B cell (primary cell): ENCODE data around the gene AP3S1. TPM values are rescaled to one million over a fixed set of nuclear protein-coding genes. Genes with fewer than 3 reads are reported as not detected.
"Not testable (repeated sequence)": the region's sequence is repeated elsewhere in the genome, so short reads cannot be mapped to it uniquely, and the experiment has no call there.

ENCODE experiments used
- ATAC-seq: fragments of 200-7000 bp; cut with Tn5 transposase; one replicate; pipeline ENCODE4 v1.10.0; 2021; ENCODE audit warnings: low read depth, mild to moderate bottlenecking, moderate number of reproducible peaks, moderate library complexity
- CTCF ChIA-PET: fragments of 350-600 bp; sonication (Branson Sonifier 250); formaldehyde crosslinking; loops from one replicate; lab custom pipeline; 2021; ENCODE audit warnings: antibody characterized with exemption, inconsistent platforms; lab: Charles Lee
- POLR2A ChIA-PET: fragments of 350-600 bp; sonication (Branson Sonifier 250); formaldehyde crosslinking; loops from one replicate; lab custom pipeline; 2021; ENCODE audit warnings: antibody characterized with exemption; lab: Charles Lee
- DNase-seq: peaks from one replicate; pipeline ENCODE4 v3.0.0; 2013
- H2AFZ ChIP-seq: 2 replicates; pipeline ENCODE4 v1.6.1; 2012; ENCODE audit warnings: mild to moderate bottlenecking, low read depth, low read length; ENCODE audit not compliant: insufficient read depth, poor library complexity, severe bottlenecking
- H3K27ac ChIP-seq, 2 donors: 1 replicate in 1 of 2; 2 replicates in 1 of 2; pipeline ENCODE4 v1.5.1; 2012 to 2013; ENCODE audit warnings: low read length in 2 of 2, mild to moderate bottlenecking in 2 of 2, moderate library complexity in 1 of 2
- H3K27me3 ChIP-seq, 4 experiments: fragments of 200-600 bp in 1 of 4; sonication (generic) in 1 of 4; replicated peaks in 1 of 4; 1 replicate in 2 of 4; 2 replicates in 2 of 4; pipeline versions ENCODE4 v1.6.1 to v1.7.0; 2013 to 2016; ENCODE audit warnings: low read length in 3 of 4, mild to moderate bottlenecking in 2 of 4, mixed read lengths in 1 of 4, moderate library complexity in 1 of 4; ENCODE audit not compliant: insufficient read depth in 4 of 4, control insufficient read depth in 3 of 4; ENCODE audit errors: control extremely low read depth in 1 of 4
- H3K36me3 ChIP-seq, 2 experiments: replicated peaks in 1 of 2; 1 replicate in 1 of 2; 2 replicates in 1 of 2; pipeline versions ENCODE4 v1.6.1 to v1.7.1; 2013; ENCODE audit warnings: low read length in 1 of 2; ENCODE audit not compliant: insufficient read depth in 2 of 2, control insufficient read depth in 1 of 2; ENCODE audit errors: control extremely low read depth in 1 of 2, extremely low read depth in 1 of 2
- H3K4me1 ChIP-seq, 2 donors: fragments of 200-600 bp in 1 of 2; sonication (generic) in 1 of 2; 1 replicate in 1 of 2; 2 replicates in 1 of 2; pipeline versions ENCODE4 v1.5.1 to v1.6.1; 2013 to 2017; ENCODE audit warnings: low read length in 2 of 2; ENCODE audit not compliant: control insufficient read depth in 2 of 2, insufficient read depth in 2 of 2
- H3K4me2 ChIP-seq: replicated peaks from 2 replicates; pipeline ENCODE3; 2012; ENCODE audit warnings: mild to moderate bottlenecking, low read depth, low read length; ENCODE audit not compliant: poor library complexity, severe bottlenecking
- H3K4me3 ChIP-seq, 5 experiments: fragments of 200-600 bp in 1 of 5; sonication (generic) in 1 of 5; 1 replicate in 3 of 5; 2 replicates in 2 of 5; pipeline versions ENCODE4 v1.5.1 to v1.7.0; 2011 to 2016; ENCODE audit warnings: low read length in 4 of 5, mild to moderate bottlenecking in 4 of 5, low read depth in 2 of 5, control low read depth in 1 of 5, moderate library complexity in 1 of 5; ENCODE audit not compliant: insufficient read depth in 1 of 5; ENCODE audit errors: control extremely low read depth in 1 of 5, extremely low read depth in 1 of 5
- H3K79me2 ChIP-seq: fragments of 200-600 bp; sonication (generic); one replicate; pipeline ENCODE4 v1.6.0; 2016; ENCODE audit warnings: low read length; ENCODE audit not compliant: control insufficient read depth, insufficient read depth
- H3K9ac ChIP-seq: fragments of 200-600 bp; sonication (generic); 2 replicates; pipeline ENCODE4 v1.6.1; 2017; ENCODE audit warnings: mild to moderate bottlenecking, low read length, moderate library complexity
- H3K9me3 ChIP-seq, 3 donors: one replicate each; pipeline versions ENCODE4 v1.6.1 to v1.7.1; 2013; ENCODE audit warnings: low read length in 2 of 3; ENCODE audit not compliant: control insufficient read depth in 2 of 3, insufficient read depth in 1 of 3; ENCODE audit errors: control extremely low read depth in 1 of 3
- H4K20me1 ChIP-seq: 2 replicates; pipeline ENCODE4 v1.6.0; 2012; ENCODE audit warnings: mild to moderate bottlenecking, low read length; ENCODE audit not compliant: insufficient read depth, control insufficient read depth, poor library complexity, severe bottlenecking
- H3K27ac Mint-ChIP-seq: one replicate; pipeline ENCODE4 v1.8.0; 2021; ENCODE audit warnings: mixed read lengths
- H3K27me3 Mint-ChIP-seq: one replicate; pipeline ENCODE4 v1.8.0; 2021; ENCODE audit warnings: mixed read lengths
- H3K4me1 Mint-ChIP-seq: one replicate; pipeline ENCODE4 v1.8.0; 2021; ENCODE audit warnings: mixed read lengths
- H3K4me3 Mint-ChIP-seq: one replicate; pipeline ENCODE4 v1.8.0; 2021; ENCODE audit warnings: mixed read lengths
- H3K9me3 Mint-ChIP-seq: one replicate; pipeline ENCODE4 v1.8.0; 2022; ENCODE audit warnings: mixed read lengths; ENCODE audit not compliant: insufficient read depth
- CTCF ChIP-seq: fragments of 200-600 bp; IDR thresholded peaks from one replicate; pipeline ENCODE4 v1.8.0; 2022; ENCODE audit warnings: antibody characterized with exemption, mild to moderate bottlenecking
- EZH2 ChIP-seq: IDR thresholded peaks from 2 replicates; pipeline ENCODE4 v1.6.1; 2012; ENCODE audit warnings: borderline replicate concordance, low read depth, mild to moderate bottlenecking, moderate library complexity, low read length; ENCODE audit not compliant: insufficient read depth, poor library complexity, severe bottlenecking
- WGBS: methylation state at CpG from one replicate; pipeline ENCODE4 v1.1.5; 2013; ENCODE audit warnings: missing lambda C conversion rate; ENCODE audit not compliant: insufficient coverage; 5-methylcytosine and 5-hydroxymethylcytosine counted together
- intact Hi-C: fragments of 100-400 bp; cut with micrococcal nuclease; formaldehyde crosslinking; loops from one replicate; pipeline ENCODE4 v1.10.0; 2022
- polyA plus RNA-seq: library from polyadenylated mRNA; depleted of rRNA; stranded (reverse); fragments of >200 nt; gene quantifications from 2 replicates; pipeline ENCODE4 v1.2.3, GENCODE V29; 2012
- total RNA-seq, 2 donors: library from RNA; stranded (reverse); fragments of 120-200 nt in 1 of 2; gene quantifications; 1 replicate in 1 of 2; 2 replicates in 1 of 2; pipeline versions ENCODE4 v1.2.3 to v1.2.4, GENCODE V29; 2013 to 2022

Gene AP3S1
- total and polyA plus RNA-seq, 2 donors (not counting 1 experiment from before 2014, with no cell fraction given): 12.8 to 47.6 TPM

- ATAC-seq: no peak
- Mint-ChIP-seq H3K9me3 (no peaks in the 10 kb centered on the region), H3K27ac (no peak overlapping the region), H3K4me1 (no peaks in the 10 kb centered on the region), H3K27me3 (no peaks in the 10 kb centered on the region), H3K4me3 (no peak overlapping the region)
- H3K9me3 ChIP-seq: no peaks in the 10 kb centered on the region
- no peaks in the 10 kb centered on the region for H3K4me1 ChIP-seq
- H4K20me1 ChIP-seq: no peaks in the 10 kb centered on the region
- no peak overlapping the region for H3K4me3 ChIP-seq
- POLR2A ChIA-PET: no interaction called here
- no peak overlapping the region for H3K27ac ChIP-seq
- H3K79me2 ChIP-seq: no peaks in the 10 kb centered on the region
- CTCF ChIA-PET: no interaction called here
- TF ChIP-seq CTCF (no peak), EZH2 (no peak)
- peaks cover 0 to 4% of the 10 kb centered on the region in 2 experiments for H3K36me3 ChIP-seq
- H3K9ac ChIP-seq: no peak overlapping the region
- intact Hi-C loops: no loop called here
- H3K4me2 ChIP-seq: no peak overlapping the region
- DNase-seq: no peak
- H2AFZ ChIP-seq: no peak overlapping the region
- H3K27me3 ChIP-seq: no peaks in the 10 kb centered on the region
- WGBS: 100% methylated on average over 1 of the region's 1 CpG
Measured at GRCh38 chr5:115898656-115899055, 56.9 kb downstream of the AP3S1 start.

GRCh38 chr5:115907177-115907576, 65.4 kb downstream of the AP3S1 start:
- ChIA-PET CTCF (no interaction called here), POLR2A (no interaction called here)
- Histone ChIP-seq H3K79me2 (no peaks in the 10 kb centered on the region), H2AFZ (no peak overlapping the region), H3K36me3 (no peaks in the 10 kb centered on the region), H3K4me2 (no peak overlapping the region), H3K4me1 (no peaks in the 10 kb centered on the region), H3K9me3 (no peaks in the 10 kb centered on the region), H3K4me3 (no peak overlapping the region), H3K27ac (no peak overlapping the region), H3K9ac (no peak overlapping the region), H3K27me3 (no peaks in the 10 kb centered on the region), H4K20me1 (no peaks in the 10 kb centered on the region)
- ATAC-seq (no peak), DNase-seq (no peak)
- no CpG with 5 or more reads among the region's 2 CpGs for WGBS
- H3K4me1 Mint-ChIP-seq: peaks cover 7% of the 10 kb centered on the region
- TF ChIP-seq CTCF (no peak), EZH2 (no peak)
- no peaks in the 10 kb centered on the region for H3K27me3 Mint-ChIP-seq
- H3K4me3 Mint-ChIP-seq: no peak overlapping the region
- intact Hi-C loops: no loop called here
- H3K9me3 Mint-ChIP-seq: no peaks in the 10 kb centered on the region
- no peak overlapping the region for H3K27ac Mint-ChIP-seq

GRCh38 chr5:115913623-115914400, 72.1 kb downstream of the AP3S1 start:
- ATAC-seq, DNase-seq, H3K4me1 Mint-ChIP-seq, POLR2A ChIA-PET, H3K9me3 ChIP-seq, H3K27me3 Mint-ChIP-seq, H2AFZ ChIP-seq, H3K79me2 ChIP-seq, intact Hi-C loops, CTCF ChIA-PET, H4K20me1 ChIP-seq, H3K4me3 ChIP-seq, H3K4me3 Mint-ChIP-seq, H3K4me2 ChIP-seq, H3K9me3 Mint-ChIP-seq, H3K27ac Mint-ChIP-seq, H3K36me3 ChIP-seq, H3K4me1 ChIP-seq, H3K9ac ChIP-seq, H3K27ac ChIP-seq, H3K27me3 ChIP-seq: not testable (repeated sequence)
- WGBS: no CpG with 5 or more reads among the region's 5 CpGs
